Activated CD8-positive, alpha-beta memory T cell treated with anti-CD3 and anti-CD28 coated beads, Interleukin-2, amount 50 U/mL, for 1 hour (primary cell): Measurements from ENCODE around the gene DLG4.
A peak's percentile ranks its signal among the peaks of the same experiment; 100 is the strongest.
"Not testable (repeated sequence)": the region's sequence is repeated elsewhere in the genome, so short reads cannot be mapped to it uniquely, and the experiment has no call there.

Experiments used
- DNase-seq: peaks from one replicate; pipeline ENCODE4 v3.0.0-alpha.2; 2020; ENCODE audit errors: extremely low read depth

The DLG4 gene

GRCh38 chr17:7249214-7249613 lies 29.6 kb upstream of the DLG4 start:
- no peak for DNase-seq

- DNase-seq = no peak
These were observed 29.2 kb upstream of the DLG4 start for GRCh38 chr17:7248796-7249195.

GRCh38 chr17:7246779-7247178 lies 27.1 kb upstream of the DLG4 start:
- no peak for DNase-seq

- DNase-seq = not testable (repeated sequence)
These were observed 24.2 kb upstream of the DLG4 start for GRCh38 chr17:7243838-7244237.

- DNase-seq = no peak
These were observed 23.8 kb upstream of the DLG4 start for GRCh38 chr17:7243453-7243729.

GRCh38 chr17:7242717-7243452 lies 23.2 kb upstream of the DLG4 start:
- peak; percentile 94 for DNase-seq

- DNase-seq = peak; percentile 85
These were observed 22.4 kb upstream of the DLG4 start, which contains the start of gene GABARAP for GRCh38 chr17:7241783-7242716. GABARAP (minus strand) TSS chr17:7242449; CDS start chr17:7242330, 119 bp downstream.

GRCh38 chr17:7241090-7241733 lies 21.6 kb upstream of the DLG4 start:
- DNase-seq = no peak

- DNase-seq = no peak
These were observed 20.7 kb upstream of the DLG4 start for GRCh38 chr17:7240375-7240774.

- peak; percentile 90 for DNase-seq
These were observed 19.7 kb upstream of the DLG4 start, which contains the start of gene PHF23 for GRCh38 chr17:7239091-7240027. PHF23 (minus strand) TSS chr17:7239457; CDS start chr17:7239279, 178 bp downstream.

GRCh38 chr17:7238420-7239090 lies 18.9 kb upstream of the DLG4 start:
- no peak for DNase-seq

GRCh38 chr17:7237761-7238419 lies 18.3 kb upstream of the DLG4 start:
- peak; percentile 49 for DNase-seq

- no peak for DNase-seq
These were observed 17.7 kb upstream of the DLG4 start for GRCh38 chr17:7237266-7237760.

- no peak for DNase-seq
These were observed 17.2 kb upstream of the DLG4 start for GRCh38 chr17:7236808-7237207.

GRCh38 chr17:7235693-7236665 lies 16.3 kb upstream of the DLG4 start:
- no peak for DNase-seq

- peak; percentile 86 for DNase-seq
These were observed 14.7 kb upstream of the DLG4 start, which contains the start of gene DVL2 for GRCh38 chr17:7234083-7234951. DVL2 (minus strand) TSS chr17:7234517; CDS start chr17:7234262, 255 bp downstream.

- DNase-seq = no peak
These were observed 14.1 kb upstream of the DLG4 start for GRCh38 chr17:7233701-7234082.

GRCh38 chr17:7232114-7232513 lies 12.5 kb upstream of the DLG4 start:
- DNase-seq = no peak
